Endothelial cell (in vitro differentiated cells): Measurements from ENCODE around the gene PRDM2. TPM values are rescaled to one million over a fixed set of nuclear protein-coding genes. Genes with fewer than 3 reads are reported as not detected.

Experiments
- DNase-seq: peaks from one replicate; pipeline ENCODE4 v3.0.0; 2021; ENCODE audit warnings: low spot score
- H3K27ac Mint-ChIP-seq: one replicate; pipeline ENCODE4 v1.8.0; 2021; ENCODE audit warnings: mixed read lengths, inconsistent platforms; ENCODE audit not compliant: unreplicated experiment
- H3K27me3 Mint-ChIP-seq: one replicate; pipeline ENCODE4 v1.8.0; 2021; ENCODE audit warnings: mild to moderate bottlenecking, moderate library complexity, mixed read lengths, inconsistent platforms; ENCODE audit not compliant: unreplicated experiment
- H3K36me3 Mint-ChIP-seq: one replicate; pipeline ENCODE4 v1.8.0; 2021; ENCODE audit warnings: mild to moderate bottlenecking, low read depth, mixed read lengths, inconsistent platforms; ENCODE audit not compliant: unreplicated experiment
- H3K4me1 Mint-ChIP-seq: one replicate; pipeline ENCODE4 v1.8.0; 2021; ENCODE audit warnings: mild to moderate bottlenecking, mixed read lengths, inconsistent platforms; ENCODE audit not compliant: unreplicated experiment
- H3K4me3 Mint-ChIP-seq: one replicate; pipeline ENCODE4 v1.8.0; 2021; ENCODE audit warnings: mild to moderate bottlenecking, mixed read lengths, inconsistent platforms; ENCODE audit not compliant: unreplicated experiment
- H3K9me3 Mint-ChIP-seq: one replicate; pipeline ENCODE4 v1.8.0; 2021; ENCODE audit warnings: mixed read lengths, inconsistent platforms; ENCODE audit not compliant: unreplicated experiment
- total RNA-seq: library from RNA; stranded (reverse); fragmentation: NEBNext Ultra II Directional; extraction: Animal tissue kit (Norgen Biotek cat#: 25700); gene quantifications from one replicate; pipeline ENCODE4 v1.2.1, GENCODE V29; 2021; ENCODE audit not compliant: unreplicated experiment
- TF ChIP-seq, protein P1 (sequence below): fragments of 200-600 bp; sonication (generic); IDR thresholded peaks from one replicate; pipeline ENCODE4 v1.5.0; 2021; ENCODE audit warnings: antibody characterized with exemption; ENCODE audit not compliant: unreplicated experiment

Gene PRDM2
- total RNA-seq, 1 donor from 2014 or later: 49.7 TPM

DNA sequence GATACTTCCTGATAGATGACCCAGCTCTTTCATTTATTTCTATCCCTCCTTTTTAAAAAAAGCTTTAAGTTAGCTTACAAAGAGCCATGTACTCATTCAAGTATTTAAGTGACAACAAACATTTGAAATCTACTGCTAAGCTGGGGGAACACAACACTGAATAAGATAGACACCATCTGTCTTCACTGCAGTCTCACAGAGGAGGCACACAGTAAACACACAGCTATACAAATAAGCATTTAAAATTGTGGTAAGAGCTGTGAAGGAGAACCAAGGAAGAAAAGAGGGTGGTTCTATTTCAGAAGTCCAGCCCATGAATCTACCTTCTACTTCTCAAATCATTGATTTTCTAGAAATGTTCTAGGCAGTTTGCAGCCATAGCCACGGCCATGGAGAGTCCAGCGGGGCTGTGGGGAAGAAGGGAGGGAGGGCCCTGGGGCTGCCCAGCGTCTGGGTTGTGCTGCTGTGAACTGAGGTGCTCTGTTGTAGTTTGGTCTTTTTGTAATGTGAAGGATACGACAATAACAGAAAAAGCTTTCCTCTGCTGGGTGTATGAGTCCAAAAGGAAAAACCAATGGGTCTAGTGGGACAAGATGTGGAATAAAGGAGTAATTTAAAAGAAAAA, 28.2 kb downstream of the PRDM2 start:
- H3K4me3 Mint-ChIP-seq: no peak overlapping the region
- TF ChIP-seq, protein P1, sequence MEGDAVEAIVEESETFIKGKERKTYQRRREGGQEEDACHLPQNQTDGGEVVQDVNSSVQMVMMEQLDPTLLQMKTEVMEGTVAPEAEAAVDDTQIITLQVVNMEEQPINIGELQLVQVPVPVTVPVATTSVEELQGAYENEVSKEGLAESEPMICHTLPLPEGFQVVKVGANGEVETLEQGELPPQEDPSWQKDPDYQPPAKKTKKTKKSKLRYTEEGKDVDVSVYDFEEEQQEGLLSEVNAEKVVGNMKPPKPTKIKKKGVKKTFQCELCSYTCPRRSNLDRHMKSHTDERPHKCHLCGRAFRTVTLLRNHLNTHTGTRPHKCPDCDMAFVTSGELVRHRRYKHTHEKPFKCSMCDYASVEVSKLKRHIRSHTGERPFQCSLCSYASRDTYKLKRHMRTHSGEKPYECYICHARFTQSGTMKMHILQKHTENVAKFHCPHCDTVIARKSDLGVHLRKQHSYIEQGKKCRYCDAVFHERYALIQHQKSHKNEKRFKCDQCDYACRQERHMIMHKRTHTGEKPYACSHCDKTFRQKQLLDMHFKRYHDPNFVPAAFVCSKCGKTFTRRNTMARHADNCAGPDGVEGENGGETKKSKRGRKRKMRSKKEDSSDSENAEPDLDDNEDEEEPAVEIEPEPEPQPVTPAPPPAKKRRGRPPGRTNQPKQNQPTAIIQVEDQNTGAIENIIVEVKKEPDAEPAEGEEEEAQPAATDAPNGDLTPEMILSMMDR: no peak
- H3K9me3 Mint-ChIP-seq: no peaks in the 10 kb centered on the region
- no peaks in the 10 kb centered on the region for H3K27me3 Mint-ChIP-seq
- H3K27ac Mint-ChIP-seq: no peak overlapping the region
- no peak for DNase-seq
- no peaks in the 10 kb centered on the region for H3K36me3 Mint-ChIP-seq
- H3K4me1 Mint-ChIP-seq: peaks cover 9% of the 10 kb centered on the region

DNA sequence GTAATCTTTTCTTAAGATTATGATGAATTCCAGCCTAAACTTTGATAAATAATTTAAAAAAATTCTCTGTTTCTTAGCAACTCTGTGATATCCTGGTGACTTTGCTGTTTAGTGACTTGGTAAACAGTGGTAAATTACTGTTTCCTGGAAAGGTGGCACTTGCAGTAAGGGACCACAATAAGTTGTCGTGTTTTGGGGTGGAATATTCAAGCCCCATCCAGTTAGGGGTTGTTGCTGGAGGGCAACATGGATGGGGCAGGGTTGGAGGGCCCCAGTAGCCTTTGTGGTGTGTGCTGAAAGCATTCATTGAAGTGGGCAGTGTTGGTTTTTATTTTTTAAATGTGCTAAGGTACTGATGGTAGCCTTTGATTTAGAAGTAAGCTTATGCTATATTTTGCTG, 30.3 kb downstream of the PRDM2 start:
- Mint-ChIP-seq H3K27ac (no peak overlapping the region), H3K9me3 (no peaks in the 10 kb centered on the region), H3K36me3 (no peaks in the 10 kb centered on the region), H3K4me1 (peaks cover 4% of the 10 kb centered on the region), H3K27me3 (no peaks in the 10 kb centered on the region), H3K4me3 (no peak overlapping the region)
- TF ChIP-seq, protein P1: no peak
- no peak for DNase-seq

DNA sequence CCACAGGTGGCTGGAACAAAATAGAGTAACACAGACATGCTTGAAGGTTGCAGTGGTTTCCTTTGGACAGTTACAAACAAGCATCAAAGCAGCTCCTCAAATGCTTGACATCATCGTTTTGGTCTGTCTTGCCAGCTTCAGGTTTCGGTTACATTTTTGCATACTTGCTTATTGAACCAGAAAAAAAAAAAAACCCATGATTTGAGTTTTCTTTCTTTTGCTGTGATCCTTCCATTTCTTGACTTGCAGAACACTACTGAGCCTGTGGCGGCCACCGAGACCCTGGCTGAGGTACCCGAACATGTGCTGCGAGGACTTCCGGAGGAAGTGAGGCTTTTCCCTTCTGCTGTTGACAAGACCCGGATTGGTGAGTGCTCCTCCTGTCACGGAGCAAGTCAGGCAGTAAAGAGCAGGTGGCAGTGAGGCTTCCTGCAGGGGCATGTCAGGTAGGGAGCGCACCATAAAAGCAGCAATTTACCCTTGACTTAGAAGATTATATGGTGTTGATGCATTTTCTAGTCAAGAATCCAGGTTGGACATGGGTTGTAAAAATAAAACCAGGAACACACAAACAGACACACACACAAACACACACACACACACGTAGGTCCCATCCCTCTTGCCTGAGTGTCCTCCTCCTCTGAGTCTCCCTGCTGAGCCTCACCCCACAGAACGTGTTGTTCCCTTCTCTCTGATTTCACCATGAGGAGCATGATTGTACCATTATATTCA, 30.9 kb downstream of the PRDM2 start:
- peaks cover 2% of the 10 kb centered on the region for H3K27me3 Mint-ChIP-seq
- TF ChIP-seq, protein P1: no peak
- peaks cover 4% of the 10 kb centered on the region for H3K4me1 Mint-ChIP-seq
- no peak overlapping the region for H3K27ac Mint-ChIP-seq
- H3K36me3 Mint-ChIP-seq: no peaks in the 10 kb centered on the region
- DNase-seq: no peak
- H3K9me3 Mint-ChIP-seq: no peaks in the 10 kb centered on the region
- H3K4me3 Mint-ChIP-seq: no peak overlapping the region

DNA sequence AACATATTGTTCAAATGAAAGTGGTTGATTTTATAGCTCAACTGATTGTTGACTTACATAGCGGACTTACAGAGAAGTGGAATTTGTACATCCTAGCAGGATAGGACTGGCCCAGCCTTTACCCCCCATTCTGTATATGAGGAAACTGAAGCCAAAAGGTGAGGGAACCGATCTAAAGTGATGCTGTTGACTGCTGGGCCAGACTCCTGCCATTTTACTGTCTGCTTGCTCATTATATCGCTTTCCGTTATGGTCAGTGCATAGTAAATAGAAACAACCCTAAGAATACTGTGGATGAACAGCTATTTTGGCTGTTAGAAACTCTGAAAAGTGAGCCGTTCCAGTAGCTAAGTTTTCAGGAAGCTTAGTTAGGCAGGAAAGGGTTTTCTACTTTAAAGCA, 31.9 kb downstream of the PRDM2 start:
- Mint-ChIP-seq H3K4me3 (no peak overlapping the region), H3K27me3 (peaks cover 2% of the 10 kb centered on the region)
- TF ChIP-seq, protein P1: no peak

More for the DNA sequence above, 31.9 kb downstream of the PRDM2 start:
- H3K4me1 Mint-ChIP-seq: peaks cover 4% of the 10 kb centered on the region
- no peak overlapping the region for H3K27ac Mint-ChIP-seq
- H3K9me3 Mint-ChIP-seq: no peaks in the 10 kb centered on the region
- DNase-seq: no peak
- no peaks in the 10 kb centered on the region for H3K36me3 Mint-ChIP-seq
